T-cell (primary cell): ENCODE data around the gene EEIG2. TPM values are rescaled to one million over a fixed set of nuclear protein-coding genes. Genes with fewer than 3 reads are reported as not detected.

Experiments
- ATAC-seq, 4 experiments: fragments of 200-7000 bp in 3 of 4; fragments of 150-1000 bp in 1 of 4; cut with Tn5 transposase; replicated peaks in 1 of 4; 1 replicate in 3 of 4; 2 replicates in 1 of 4; pipeline ENCODE4 v1.10.0; 2021; ENCODE audit warnings: moderate library complexity in 3 of 4, mild to moderate bottlenecking in 2 of 4, moderate number of reproducible peaks in 1 of 4
- CTCF ChIA-PET, 2 donors: fragments of 300-600 bp; sonication (Branson Sonifier 250); formaldehyde crosslinking; loops; one replicate each; lab custom pipeline; 2022; ENCODE audit warnings: antibody characterized with exemption in 2 of 2; lab: Charles Lee
- POLR2A ChIA-PET, 2 donors: fragments of 300-600 bp; sonication (Branson Sonifier 250); formaldehyde crosslinking; loops; one replicate each; lab custom pipeline; 2022; ENCODE audit warnings: antibody characterized with exemption in 2 of 2; lab: Charles Lee
- DNase-seq, 35 experiments: peaks; one replicate each; pipeline versions ENCODE4 v3.0.0 to v3.0.0-alpha.2; 2013 to 2023
- H3K27ac ChIP-seq: one replicate; pipeline ENCODE4 v1.5.1; 2013; ENCODE audit warnings: low read length
- H3K27me3 ChIP-seq, 2 experiments: replicated peaks in 1 of 2; 1 replicate in 1 of 2; 2 replicates in 1 of 2; pipeline versions ENCODE4 v1.6.1 to v1.7.0; 2013; ENCODE audit warnings: low read length in 1 of 2, mixed read lengths in 1 of 2; ENCODE audit not compliant: control insufficient read depth in 2 of 2, insufficient read depth in 2 of 2; ENCODE audit errors: extremely low read depth in 1 of 2
- H3K36me3 ChIP-seq, 2 donors: 1 replicate in 1 of 2; 2 replicates in 1 of 2; pipeline versions ENCODE4 v1.6.1 to v1.7.0; 2013; ENCODE audit warnings: low read length in 1 of 2; ENCODE audit not compliant: control insufficient read depth in 2 of 2, insufficient read depth in 1 of 2; ENCODE audit errors: extremely low read depth in 1 of 2
- H3K4me1 ChIP-seq, 2 experiments: 1 replicate in 1 of 2; 2 replicates in 1 of 2; pipeline versions ENCODE4 v1.6.1 to v1.7.0; 2013; ENCODE audit warnings: low read length in 2 of 2, mixed read lengths in 1 of 2; ENCODE audit not compliant: insufficient read depth in 2 of 2, control insufficient read depth in 1 of 2; ENCODE audit errors: extremely low read depth in 1 of 2
- H3K4me3 ChIP-seq, 2 donors: 1 replicate in 1 of 2; 2 replicates in 1 of 2; pipeline versions ENCODE4 v1.5.1 to v1.7.0; 2013; ENCODE audit warnings: mild to moderate bottlenecking in 2 of 2, low read length in 1 of 2, moderate library complexity in 1 of 2; ENCODE audit not compliant: control insufficient read depth in 1 of 2; ENCODE audit errors: extremely low read depth in 1 of 2
- H3K9me3 ChIP-seq: 2 replicates; pipeline ENCODE4 v1.7.0; 2013
- H3K27ac Mint-ChIP-seq, 2 donors: one replicate each; pipeline ENCODE4 v1.8.0; 2020 to 2021; ENCODE audit warnings: mild to moderate bottlenecking in 2 of 2, mixed read lengths in 2 of 2
- H3K27me3 Mint-ChIP-seq, 2 donors: one replicate each; pipeline ENCODE4 v1.8.0; 2021 to 2022; ENCODE audit warnings: mixed read lengths in 2 of 2
- H3K36me3 Mint-ChIP-seq: one replicate; pipeline ENCODE4 v1.8.0; 2021; ENCODE audit warnings: mixed read lengths
- H3K4me1 Mint-ChIP-seq, 3 donors: one replicate each; pipeline ENCODE4 v1.8.0; 2020 to 2022; ENCODE audit warnings: mixed read lengths in 3 of 3, mild to moderate bottlenecking in 1 of 3
- H3K4me3 Mint-ChIP-seq, 3 donors: one replicate each; pipeline ENCODE4 v1.8.0; 2020 to 2022; ENCODE audit warnings: mild to moderate bottlenecking in 3 of 3, mixed read lengths in 3 of 3, moderate library complexity in 3 of 3
- H3K9me3 Mint-ChIP-seq, 3 donors: one replicate each; pipeline ENCODE4 v1.8.0; 2020 to 2022; ENCODE audit warnings: mixed read lengths in 3 of 3
- WGBS: methylation state at CpG from one replicate; pipeline ENCODE4 v1.1.5; 2013; ENCODE audit warnings: missing lambda C conversion rate; ENCODE audit not compliant: insufficient coverage; 5-methylcytosine and 5-hydroxymethylcytosine counted together
- total RNA-seq, 35 experiments: library from RNA in 6 of 35; stranded (reverse) in 6 of 35; fragments of 120-200 nt in 1 of 35; gene quantifications; one replicate each; pipeline versions ENCODE4 v1.2.1 to v1.2.4 and lab custom pipeline; 2013 to 2026

The EEIG2 gene
- total RNA-seq, 5 donors from 2014 or later (not counting 1 experiment from before 2014, with no cell fraction given) = 6.7 to 16.2 (median 14.4) TPM

DNA sequence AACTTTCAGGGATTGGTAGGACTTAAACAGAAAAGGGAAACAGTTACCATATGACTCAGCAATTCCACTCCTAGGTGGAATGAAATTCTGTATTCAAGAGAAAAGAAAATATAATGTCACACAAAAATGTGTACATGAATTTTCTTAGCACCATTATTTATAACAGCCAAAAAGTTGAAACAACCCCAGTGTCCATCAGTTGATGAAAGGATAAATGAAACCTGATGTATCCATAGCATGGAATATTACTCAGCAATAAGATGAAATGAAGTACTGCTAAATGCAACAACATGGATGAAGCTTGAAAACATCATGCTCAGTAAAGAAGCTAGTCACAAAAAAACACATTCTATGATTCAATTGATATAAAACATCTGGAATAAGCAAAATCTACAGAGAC is 15.5 kb downstream of the EEIG2 start:
- H3K27ac Mint-ChIP-seq = peak overlapping the region in 1 of 2 donors; percentile 18
- H3K4me3 Mint-ChIP-seq = no peak overlapping the region
- no peaks in the 10 kb centered on the region for H3K27me3 ChIP-seq
- DNase-seq = no peak
- H3K27ac ChIP-seq = no peak overlapping the region
- H3K36me3 ChIP-seq = no peaks in the 10 kb centered on the region
- H3K9me3 Mint-ChIP-seq = peaks cover 0 to 5% (median 4%) of the 10 kb centered on the region in 3 donors
- POLR2A ChIA-PET = no interaction called here
- peaks cover 17% of the 10 kb centered on the region for H3K36me3 Mint-ChIP-seq
- H3K27me3 Mint-ChIP-seq = no peaks in the 10 kb centered on the region
- H3K4me1 Mint-ChIP-seq = peaks cover 0 to 6% (median 0%) of the 10 kb centered on the region in 3 donors
- H3K4me3 ChIP-seq = no peak overlapping the region
- peaks cover 2 to 5% of the 10 kb centered on the region in 2 experiments for H3K4me1 ChIP-seq
- CTCF ChIA-PET = interaction anchor here in 1 of 2 donors (0.6 to 1.2 kb wide), 2 partner anchors 10 to 14 kb away, joined by 3 to 4 read pairs; no protein-coding TSS in a partner anchor
- no peaks in the 10 kb centered on the region for H3K9me3 ChIP-seq
- ATAC-seq = no peak

DNA sequence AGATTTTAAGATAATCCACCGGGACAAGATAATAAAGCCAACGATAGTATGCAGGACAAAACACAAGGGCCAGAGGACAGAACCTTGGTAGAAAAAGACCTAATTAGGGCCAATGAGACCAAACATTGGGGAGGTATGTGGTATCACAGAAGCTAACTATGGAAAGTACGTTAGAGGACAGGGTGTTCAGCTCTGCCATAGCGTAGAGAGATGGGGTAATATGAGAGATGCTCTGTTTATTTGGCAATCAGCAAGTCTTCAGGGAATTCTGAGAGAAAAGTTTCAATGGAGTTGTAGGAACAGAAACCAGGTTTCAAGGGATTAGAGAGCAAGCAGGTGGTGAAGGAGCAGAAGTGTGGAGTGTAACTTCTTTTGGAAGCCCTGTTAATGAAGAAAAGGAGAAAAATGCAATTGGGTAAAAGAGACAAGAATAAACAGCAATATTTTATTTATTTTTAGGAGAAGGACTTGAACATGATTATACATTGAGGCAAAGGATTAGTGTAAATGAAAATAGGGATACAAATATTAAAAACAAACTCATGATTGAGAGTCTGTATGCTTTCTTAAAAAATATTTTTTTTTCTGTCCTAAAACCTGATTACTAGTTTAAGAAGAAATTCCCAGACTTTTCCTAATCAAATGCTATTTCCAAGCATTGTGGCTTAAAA is 24.0 kb downstream of the EEIG2 start:
- Histone ChIP-seq H3K27me3 (no peaks in the 10 kb centered on the region), H3K9me3 (no peaks in the 10 kb centered on the region), H3K4me1 (no peaks in the 10 kb centered on the region), H3K27ac (no peak overlapping the region), H3K36me3 (no peaks in the 10 kb centered on the region), H3K4me3 (no peak overlapping the region)
- no peak for ATAC-seq
- Mint-ChIP-seq H3K9me3 (peaks cover 5 to 16% (median 8%) of the 10 kb centered on the region in 3 donors), H3K4me3 (no peak overlapping the region), H3K27me3 (no peaks in the 10 kb centered on the region), H3K27ac (peak overlapping the region in 1 of 2 donors; percentile 4), H3K4me1 (peaks cover 22 to 44% (median 41%) of the 10 kb centered on the region in 3 donors), H3K36me3 (peaks cover 16% of the 10 kb centered on the region)
- POLR2A ChIA-PET = no interaction called here
- CTCF ChIA-PET = no interaction called here
- DNase-seq = no peak
- WGBS = 98% methylated on average over 4 of the region's 4 CpGs

DNA sequence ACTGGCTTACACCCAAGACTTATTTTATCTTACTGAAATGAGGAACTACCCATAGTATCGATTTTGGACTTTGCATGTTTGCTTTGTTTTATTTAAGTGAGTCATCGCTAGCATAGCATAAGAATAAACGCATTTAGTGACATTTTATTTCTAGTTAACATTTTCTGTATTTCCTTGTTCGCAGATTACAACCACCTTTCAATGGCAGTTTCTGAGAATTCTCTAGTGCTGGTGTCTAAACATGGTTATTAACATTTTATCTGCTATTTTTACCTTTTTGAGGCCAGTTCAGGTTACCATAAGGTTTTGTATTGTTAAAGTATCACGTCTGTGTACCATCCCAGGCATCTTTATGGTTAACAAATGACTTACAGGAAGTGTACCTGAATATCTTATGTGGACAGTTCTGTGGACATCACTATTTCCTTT is 24.5 kb downstream of the EEIG2 start:
- H3K36me3 ChIP-seq = no peaks in the 10 kb centered on the region
- ChIA-PET POLR2A (interaction anchor here in 1 of 2 donors (0.6 kb wide), 1 partner anchor 33 kb away, joined by 3 read pairs; no protein-coding TSS in a partner anchor), CTCF (interaction anchor here (0.5 to 1.1 kb wide), 3 partner anchors 15 to 617 kb away, joined by 3 to 5 read pairs (median 4); no protein-coding TSS in a partner anchor)
- no peaks in the 10 kb centered on the region for H3K4me1 ChIP-seq
- no peaks in the 10 kb centered on the region for H3K27me3 ChIP-seq
- H3K27ac ChIP-seq = no peak overlapping the region
- Mint-ChIP-seq H3K27ac (peak overlapping the region; percentile 13 to 35), H3K36me3 (peaks cover 22% of the 10 kb centered on the region), H3K9me3 (peaks cover 5 to 16% (median 8%) of the 10 kb centered on the region in 3 donors), H3K4me3 (no peak overlapping the region), H3K27me3 (no peaks in the 10 kb centered on the region), H3K4me1 (peaks cover 28 to 50% (median 47%) of the 10 kb centered on the region in 3 donors)
- DNase-seq (no peak), ATAC-seq (no peak)
- no peaks in the 10 kb centered on the region for H3K9me3 ChIP-seq
- no CpG with 5 or more reads among the region's 5 CpGs for WGBS
- no peak overlapping the region for H3K4me3 ChIP-seq

DNA sequence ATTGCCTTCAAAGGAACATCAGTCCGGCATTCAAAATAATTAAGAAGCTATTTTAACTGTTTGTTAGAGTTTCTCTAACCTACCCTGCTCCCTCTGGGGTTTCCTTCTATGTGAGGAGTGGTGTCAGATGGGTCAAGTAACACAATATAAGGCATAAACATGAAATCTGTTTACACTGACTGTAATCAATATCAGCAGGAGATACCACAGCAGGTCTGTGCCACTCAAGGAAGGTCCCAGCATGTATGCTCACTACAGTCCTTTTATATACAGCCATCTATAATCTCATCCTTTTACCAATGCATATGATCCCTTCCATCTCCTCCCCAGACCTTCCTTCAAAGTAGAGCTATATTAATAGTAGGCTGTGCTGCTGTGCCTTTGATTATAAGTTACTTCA is 25.4 kb downstream of the EEIG2 start:
- peaks cover 20% of the 10 kb centered on the region for H3K36me3 Mint-ChIP-seq
- Histone ChIP-seq H3K27ac (peak overlapping the region; percentile 28), H3K27me3 (no peaks in the 10 kb centered on the region), H3K4me3 (no peak overlapping the region), H3K36me3 (no peaks in the 10 kb centered on the region), H3K9me3 (no peaks in the 10 kb centered on the region), H3K4me1 (peaks cover 0 to 4% of the 10 kb centered on the region in 2 experiments)
- POLR2A ChIA-PET = interaction anchor here in 1 of 2 donors (0.6 kb wide), 1 partner anchor 32 kb away, joined by 3 read pairs; no protein-coding TSS in a partner anchor
- CTCF ChIA-PET = interaction anchor here (0.5 to 1.1 kb wide), 4 partner anchors 10 to 617 kb away, joined by 3 to 5 read pairs (median 4); no protein-coding TSS in a partner anchor
- H3K9me3 Mint-ChIP-seq = peaks cover 5 to 11% (median 5%) of the 10 kb centered on the region in 3 donors
- no CpG with 5 or more reads among the region's 1 CpG for WGBS
- no peak overlapping the region for H3K4me3 Mint-ChIP-seq
- DNase-seq = no peak
- H3K27me3 Mint-ChIP-seq = no peaks in the 10 kb centered on the region
- peak overlapping the region; percentile 29 to 35 for H3K27ac Mint-ChIP-seq
- peaks cover 31 to 58% (median 55%) of the 10 kb centered on the region in 3 donors for H3K4me1 Mint-ChIP-seq
- ATAC-seq = no peak

DNA sequence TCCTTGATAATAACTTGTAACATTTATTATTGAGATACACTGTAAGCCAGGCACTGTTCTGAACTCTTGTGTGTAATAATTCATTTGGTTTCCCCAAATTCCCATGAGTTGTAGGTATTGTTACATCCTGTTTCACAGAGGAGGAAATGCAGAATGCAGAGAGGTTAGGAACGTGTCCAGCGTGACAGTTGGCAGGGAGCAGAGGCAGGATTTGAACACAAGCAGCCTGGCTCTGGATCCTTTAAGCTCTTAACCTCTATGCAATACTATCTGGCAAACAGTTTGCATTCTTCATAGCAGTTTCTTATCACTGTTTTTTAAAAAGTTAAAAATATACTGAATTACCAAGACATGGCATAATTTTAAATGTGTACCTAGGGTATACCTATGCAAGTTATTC is 30.5 kb downstream of the EEIG2 start:
- H3K27me3 Mint-ChIP-seq = no peaks in the 10 kb centered on the region
- ChIA-PET POLR2A (no interaction called here), CTCF (interaction anchor here in 1 of 2 donors (0.8 kb wide), 2 partner anchors 102 to 421 kb away, joined by 4 to 6 read pairs; partner anchors contain the start of gene PRPF38B)
- Histone ChIP-seq H3K36me3 (no peaks in the 10 kb centered on the region), H3K4me3 (no peak overlapping the region), H3K27ac (peak overlapping the region; percentile 83), H3K27me3 (no peaks in the 10 kb centered on the region), H3K9me3 (no peaks in the 10 kb centered on the region), H3K4me1 (peaks cover 5 to 21% of the 10 kb centered on the region in 2 experiments)
- H3K4me3 Mint-ChIP-seq = peak overlapping the region in 1 of 3 donors; percentile 49
- H3K36me3 Mint-ChIP-seq = peaks cover 28% of the 10 kb centered on the region
- no CpG with 5 or more reads among the region's 2 CpGs for WGBS
- DNase-seq = peak in 1 of 35 experiments; percentile 25
- peaks cover 36 to 70% (median 64%) of the 10 kb centered on the region in 3 donors for H3K4me1 Mint-ChIP-seq
- peak overlapping the region; percentile 67 to 78 for H3K27ac Mint-ChIP-seq
- peaks cover 0 to 4% (median 3%) of the 10 kb centered on the region in 3 donors for H3K9me3 Mint-ChIP-seq
- ATAC-seq = peak in 2 of 4 experiments; percentile 5 to 31

DNA sequence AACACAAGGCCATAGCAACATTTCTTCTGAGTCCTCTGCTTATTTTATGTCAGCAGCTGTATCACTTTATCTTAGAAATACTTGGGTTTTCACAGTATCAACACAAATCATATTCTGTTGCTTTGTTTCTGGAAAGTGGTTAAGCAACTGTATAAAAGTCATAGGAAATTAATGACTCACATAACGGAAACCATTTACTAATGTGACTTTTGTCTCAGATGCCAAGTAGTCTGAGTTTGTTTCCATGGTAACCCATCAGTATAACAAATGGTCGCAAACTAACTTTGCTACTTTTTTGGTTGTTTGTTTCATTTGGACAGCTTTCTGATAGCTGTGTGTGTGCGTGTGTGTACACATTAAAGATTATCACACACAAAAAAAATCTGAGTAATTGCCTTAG is 31.1 kb downstream of the EEIG2 start:
- Histone ChIP-seq H3K4me3 (no peak overlapping the region), H3K9me3 (no peaks in the 10 kb centered on the region), H3K4me1 (peaks cover 5 to 21% of the 10 kb centered on the region in 2 experiments), H3K36me3 (no peaks in the 10 kb centered on the region), H3K27ac (peak overlapping the region; percentile 83), H3K27me3 (no peaks in the 10 kb centered on the region)
- DNase-seq (peak in 6 of 35 experiments; percentile 5 to 83 (median 14)), ATAC-seq (peak; percentile 87 to 94 (median 89))
- WGBS = no CpG with 5 or more reads among the region's 3 CpGs
- peaks cover 0 to 4% (median 3%) of the 10 kb centered on the region in 3 donors for H3K9me3 Mint-ChIP-seq
- POLR2A ChIA-PET = no interaction called here
- no peaks in the 10 kb centered on the region for H3K27me3 Mint-ChIP-seq
- no peak overlapping the region for H3K4me3 Mint-ChIP-seq
- H3K4me1 Mint-ChIP-seq = peaks cover 30 to 67% (median 62%) of the 10 kb centered on the region in 3 donors
- peaks cover 28% of the 10 kb centered on the region for H3K36me3 Mint-ChIP-seq
- H3K27ac Mint-ChIP-seq = peak overlapping the region; percentile 64 to 71
- CTCF ChIA-PET = interaction anchor here in 1 of 2 donors (0.8 kb wide), 2 partner anchors 101 to 420 kb away, joined by 4 to 6 read pairs; partner anchors contain the start of gene PRPF38B
